GM19452 (cell line): ENCODE measurements around the gene SERHL2.
"Not testable (repeated sequence)": the region's sequence is repeated elsewhere in the genome, so short reads cannot be mapped to it uniquely, and the experiment has no call there.

Source experiments
- ATAC-seq: cut with Tn5 transposase; IDR thresholded peaks from one replicate; pipeline ENCODE4 v1.9.1; 2021; ENCODE audit not compliant: unreplicated experiment

SERHL2 gene

GRCh38 chr22:42553475-42554361, at the start of gene SERHL2:
Gene SERHL2 (plus strand): TSS chr22:42553956. CDS start chr22:42554021, 65 bp downstream.
- no peak for ATAC-seq

- ATAC-seq = not testable (repeated sequence)
Observed at GRCh38 chr22:42508327-42508974, 45.3 kb upstream of the SERHL2 start.

- ATAC-seq = not testable (repeated sequence)
Observed at GRCh38 chr22:42508975-42509364, 44.8 kb upstream of the SERHL2 start.

GRCh38 chr22:42509548-42509947, 44.2 kb upstream of the SERHL2 start:
- no peak for ATAC-seq

GRCh38 chr22:42511401-42511891, 42.3 kb upstream of the SERHL2 start:
- ATAC-seq = no peak

- ATAC-seq = not testable (repeated sequence)
Observed at GRCh38 chr22:42512273-42512990, 41.3 kb upstream of the SERHL2 start.

GRCh38 chr22:42514331-42514730, 39.4 kb upstream of the SERHL2 start:
- not testable (repeated sequence) for ATAC-seq

GRCh38 chr22:42515304-42515703, 38.5 kb upstream of the SERHL2 start:
- not testable (repeated sequence) for ATAC-seq

- no peak for ATAC-seq
Observed at GRCh38 chr22:42515896-42516295, 37.9 kb upstream of the SERHL2 start.

GRCh38 chr22:42517103-42517502, 36.7 kb upstream of the SERHL2 start:
- ATAC-seq = not testable (repeated sequence)

GRCh38 chr22:42518638-42519524, 34.9 kb upstream of the SERHL2 start:
- not testable (repeated sequence) for ATAC-seq

- peak; percentile 67 for ATAC-seq
Observed at GRCh38 chr22:42519525-42520401, 34.0 kb upstream of the SERHL2 start, which contains the start of gene RRP7A. Gene RRP7A (minus strand): TSS chr22:42519796. CDS start chr22:42519786, 10 bp downstream.

- ATAC-seq = no peak
Observed at GRCh38 chr22:42521228-42521546, 32.6 kb upstream of the SERHL2 start.

- no peak for ATAC-seq
Observed at GRCh38 chr22:42522546-42522945, 31.2 kb upstream of the SERHL2 start.

- no peak for ATAC-seq
Observed at GRCh38 chr22:42528591-42529307, 25.0 kb upstream of the SERHL2 start.

- ATAC-seq = not testable (repeated sequence)
Observed at GRCh38 chr22:42529435-42529834, 24.3 kb upstream of the SERHL2 start.

GRCh38 chr22:42531401-42532084, 22.2 kb upstream of the SERHL2 start:
- ATAC-seq = not testable (repeated sequence)

GRCh38 chr22:42533638-42533977, 20.1 kb upstream of the SERHL2 start:
- no peak for ATAC-seq
